ENCODE results near the gene RSKR. TPM values are rescaled to one million over a fixed set of nuclear protein-coding genes. Genes with fewer than 3 reads are reported as not detected.

The RSKR gene
- total RNA-seq, 1 donor from 2014 or later: 25.1 TPM

GRCh38 chr17:28598799-28599310 lies 15.1 kb downstream of the RSKR start, which contains the start of gene SPAG5:
Gene SPAG5, minus strand, starts transcription at chr17:28599025. Its CDS starts 79 bp downstream, at chr17:28598946.
- Mint-ChIP-seq H3K4me1 (ENCODE audit: unreplicated experiment) (peaks cover 16% of the 10 kb centered on the region), H3K4me3 (ENCODE audit: unreplicated experiment) (peak within 1 kb of the TSS; percentile 96), H3K27ac (ENCODE audit: unreplicated experiment) (peak within 1 kb of the TSS; percentile 93), H3K36me3 (ENCODE audit: low read depth, unreplicated experiment) (peaks cover 4% of the 10 kb centered on the region), H3K27me3 (ENCODE audit: unreplicated experiment) (peaks cover 1% of the 10 kb centered on the region), H3K9me3 (ENCODE audit: unreplicated experiment) (no peaks in the 10 kb centered on the region)
- peak; percentile 96 for DNase-seq (ENCODE audit: low spot score)
- TF ChIP-seq CTCF (IDR thresholded peaks at IDR 0.05; ENCODE audit: unreplicated experiment): no peak

DNA sequence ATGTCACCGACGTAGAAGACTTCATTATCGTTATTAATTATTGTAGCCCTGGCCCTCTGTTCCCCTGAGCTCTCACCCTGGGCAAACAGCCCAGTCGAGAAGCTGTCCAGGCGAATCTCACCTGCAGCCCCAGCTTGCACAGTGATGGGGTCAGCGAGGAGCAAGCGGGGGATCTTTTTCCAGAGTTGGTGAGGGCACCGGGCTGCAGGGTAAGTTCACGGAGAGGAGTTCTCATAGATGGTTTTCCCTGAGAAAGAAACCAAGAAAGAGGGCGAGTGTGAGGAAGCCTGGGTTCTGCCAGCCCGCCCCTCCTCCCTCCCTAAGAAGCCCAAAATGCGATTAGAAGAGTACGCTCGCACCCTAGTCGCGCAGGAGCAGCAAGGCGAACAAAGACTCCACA lies 15.6 kb downstream of the RSKR start:
- TF ChIP-seq CTCF (IDR thresholded peaks at IDR 0.05; ENCODE audit: unreplicated experiment): no peak
- H3K27ac Mint-ChIP-seq (ENCODE audit: unreplicated experiment): peak overlapping the region; percentile 93
- no peaks in the 10 kb centered on the region for H3K9me3 Mint-ChIP-seq (ENCODE audit: unreplicated experiment)
- H3K4me1 Mint-ChIP-seq (ENCODE audit: unreplicated experiment): peaks cover 16% of the 10 kb centered on the region
- H3K4me3 Mint-ChIP-seq (ENCODE audit: unreplicated experiment): peak overlapping the region; percentile 96
- no peak for DNase-seq (ENCODE audit: low spot score)
- peaks cover 4% of the 10 kb centered on the region for H3K36me3 Mint-ChIP-seq (ENCODE audit: low read depth, unreplicated experiment)
- H3K27me3 Mint-ChIP-seq (ENCODE audit: unreplicated experiment): peaks cover 1% of the 10 kb centered on the region

- H3K4me3 Mint-ChIP-seq (ENCODE audit: unreplicated experiment): peak overlapping the region; percentile 96
- peaks cover 1% of the 10 kb centered on the region for H3K27me3 Mint-ChIP-seq (ENCODE audit: unreplicated experiment)
- DNase-seq (ENCODE audit: low spot score): no peak
- peaks cover 7% of the 10 kb centered on the region for H3K36me3 Mint-ChIP-seq (ENCODE audit: low read depth, unreplicated experiment)
- H3K27ac Mint-ChIP-seq (ENCODE audit: unreplicated experiment): no peak overlapping the region
- peaks cover 16% of the 10 kb centered on the region for H3K4me1 Mint-ChIP-seq (ENCODE audit: unreplicated experiment)
- no peak for TF ChIP-seq CTCF (IDR thresholded peaks at IDR 0.05; ENCODE audit: unreplicated experiment)
- H3K9me3 Mint-ChIP-seq (ENCODE audit: unreplicated experiment): no peaks in the 10 kb centered on the region
Observed at GRCh38 chr17:28597606-28598383, 16.2 kb downstream of the RSKR start.

DNA sequence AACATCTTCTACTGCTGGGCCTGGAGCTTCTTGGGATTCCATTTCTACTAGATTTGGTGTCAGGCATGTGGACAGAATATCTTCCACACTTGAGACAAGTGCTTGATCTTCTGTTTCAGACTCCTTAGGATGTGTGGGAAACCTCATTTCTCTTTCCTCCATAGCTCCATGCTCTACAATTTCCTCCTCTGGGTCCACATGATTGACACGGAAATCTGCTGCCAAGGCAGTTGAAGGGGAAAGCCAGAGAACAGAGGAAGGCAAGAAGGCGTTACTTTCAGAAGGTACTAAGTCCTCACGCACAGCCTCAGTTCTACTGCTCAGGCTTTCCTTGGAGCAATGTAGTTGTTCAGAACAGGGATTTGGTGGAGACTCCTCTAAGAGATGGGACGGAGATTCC lies 21.7 kb downstream of the RSKR start:
- H3K36me3 Mint-ChIP-seq (ENCODE audit: low read depth, unreplicated experiment): peaks cover 8% of the 10 kb centered on the region
- peaks cover 10% of the 10 kb centered on the region for H3K4me1 Mint-ChIP-seq (ENCODE audit: unreplicated experiment)
- no peak overlapping the region for H3K4me3 Mint-ChIP-seq (ENCODE audit: unreplicated experiment)
- no peak for TF ChIP-seq CTCF (IDR thresholded peaks at IDR 0.05; ENCODE audit: unreplicated experiment)
- H3K27me3 Mint-ChIP-seq (ENCODE audit: unreplicated experiment): no peaks in the 10 kb centered on the region
- no peak overlapping the region for H3K27ac Mint-ChIP-seq (ENCODE audit: unreplicated experiment)
- DNase-seq (ENCODE audit: low spot score): no peak
- H3K9me3 Mint-ChIP-seq (ENCODE audit: unreplicated experiment): no peaks in the 10 kb centered on the region

DNA sequence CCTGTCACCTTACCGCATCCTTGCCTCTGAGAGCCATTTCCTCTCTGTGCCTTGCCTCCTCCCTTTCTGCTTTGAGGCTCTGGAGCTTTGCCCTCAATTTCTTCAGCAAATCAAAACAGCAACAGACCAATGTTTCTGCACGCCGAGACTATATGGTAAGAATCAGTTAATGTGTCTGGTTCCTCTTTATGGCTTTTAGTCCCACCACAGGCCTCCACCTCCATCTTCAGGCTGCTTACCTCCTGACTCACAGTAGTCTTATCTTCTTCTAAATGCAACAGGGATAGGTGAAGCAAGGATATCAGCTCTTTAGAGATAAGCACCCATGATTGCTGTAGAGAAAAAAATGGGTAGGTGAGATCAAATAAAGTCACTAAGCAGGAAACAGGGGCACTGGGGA lies 28.1 kb downstream of the RSKR start:
- H3K9me3 Mint-ChIP-seq (ENCODE audit: unreplicated experiment): no peaks in the 10 kb centered on the region
- DNase-seq (ENCODE audit: low spot score): no peak
- H3K4me1 Mint-ChIP-seq (ENCODE audit: unreplicated experiment): peaks cover 17% of the 10 kb centered on the region
- H3K27me3 Mint-ChIP-seq (ENCODE audit: unreplicated experiment): no peaks in the 10 kb centered on the region
- H3K4me3 Mint-ChIP-seq (ENCODE audit: unreplicated experiment): no peak overlapping the region
- TF ChIP-seq CTCF (IDR thresholded peaks at IDR 0.05; ENCODE audit: unreplicated experiment): no peak
- peak overlapping the region; percentile 5 for H3K27ac Mint-ChIP-seq (ENCODE audit: unreplicated experiment)
- peaks cover 13% of the 10 kb centered on the region for H3K36me3 Mint-ChIP-seq (ENCODE audit: low read depth, unreplicated experiment)

Measured in endothelial cell (in vitro differentiated cells).